Measurements from ENCODE around the gene PPP3R1.

- TF ChIP-seq CTCF (IDR thresholded peaks at IDR 0.05; ENCODE audit: insufficient read depth, low read length, poor library complexity, severe bottlenecking) (no peak), EZH2phosphoT487 (conservative IDR thresholded peaks at IDR 0.05; ENCODE audit: low read length) (no peak)
Measured at GRCh38 chr2:68248806-68249205, 3.5 kb downstream of the PPP3R1 start.

All from SU-DHL-6 (cell line).